Umbilical cord (tissue), 2 donors: Measurements from ENCODE around the gene TFRC. TPM values are rescaled to one million over a fixed set of nuclear protein-coding genes. Genes with fewer than 3 reads are reported as not detected.
A peak's percentile ranks its signal among the peaks of the same experiment; 100 is the strongest.
"Not testable (repeated sequence)": the region's sequence is repeated elsewhere in the genome, so short reads cannot be mapped to it uniquely, and the experiment has no call there.

Experiments
- DNase-seq: peaks from one replicate; pipeline ENCODE4 v3.0.0-alpha.2; 2015; ENCODE audit warnings: low spot score
- total RNA-seq: library from RNA; depleted of rRNA; stranded (reverse); fragments of >200 nt; gene quantifications from one replicate; pipeline ENCODE4 v1.2.3, GENCODE V29; 2014; ENCODE audit warnings: low replicate concordance; ENCODE audit not compliant: insufficient read depth

The TFRC gene
- 136 TPM for total RNA-seq

DNA sequence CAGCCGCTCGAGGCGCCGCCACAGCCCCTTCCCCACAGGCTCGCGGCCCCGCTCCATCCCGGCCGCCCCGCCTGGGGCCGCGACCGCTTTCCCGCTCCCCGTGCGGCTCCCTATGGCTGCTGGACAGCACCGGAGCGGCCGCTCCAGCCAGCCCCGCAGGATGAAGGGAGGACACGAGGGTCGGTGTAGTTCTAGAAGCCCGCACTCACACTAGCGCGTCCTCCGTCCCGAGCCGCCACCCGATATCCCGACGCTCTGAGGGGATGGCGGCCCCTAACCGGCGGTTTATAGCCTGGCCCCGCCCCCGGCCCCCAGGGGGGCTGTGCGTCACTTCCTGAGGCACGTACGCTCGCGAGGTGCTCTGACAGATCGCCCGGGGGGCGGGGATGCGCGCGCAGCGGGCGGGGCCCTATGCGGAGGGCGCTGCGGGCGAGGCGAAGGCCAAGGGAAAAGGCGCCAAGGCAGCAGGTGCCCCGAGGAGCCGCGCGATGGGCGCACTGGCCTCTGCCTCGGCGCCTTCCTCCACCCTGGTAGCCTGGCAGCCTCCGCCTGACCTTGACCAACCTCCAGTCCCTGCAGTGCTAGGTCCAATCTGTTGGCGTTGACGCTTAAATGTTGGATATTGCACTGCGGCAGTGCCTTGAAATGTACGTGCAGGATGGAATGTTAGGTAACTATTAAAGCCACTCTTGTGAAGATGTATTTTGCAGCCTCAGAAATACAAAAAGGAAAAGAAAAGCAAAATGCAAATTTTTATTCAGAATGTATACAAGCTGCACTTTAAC is at the start of gene TFRC:
TFRC (minus strand) TSS at position 257 of the 785 bp plus-strand sequence. CDS start 4,991 bp downstream, outside the sequence.
- DNase-seq, result peak; percentile 95

DNA sequence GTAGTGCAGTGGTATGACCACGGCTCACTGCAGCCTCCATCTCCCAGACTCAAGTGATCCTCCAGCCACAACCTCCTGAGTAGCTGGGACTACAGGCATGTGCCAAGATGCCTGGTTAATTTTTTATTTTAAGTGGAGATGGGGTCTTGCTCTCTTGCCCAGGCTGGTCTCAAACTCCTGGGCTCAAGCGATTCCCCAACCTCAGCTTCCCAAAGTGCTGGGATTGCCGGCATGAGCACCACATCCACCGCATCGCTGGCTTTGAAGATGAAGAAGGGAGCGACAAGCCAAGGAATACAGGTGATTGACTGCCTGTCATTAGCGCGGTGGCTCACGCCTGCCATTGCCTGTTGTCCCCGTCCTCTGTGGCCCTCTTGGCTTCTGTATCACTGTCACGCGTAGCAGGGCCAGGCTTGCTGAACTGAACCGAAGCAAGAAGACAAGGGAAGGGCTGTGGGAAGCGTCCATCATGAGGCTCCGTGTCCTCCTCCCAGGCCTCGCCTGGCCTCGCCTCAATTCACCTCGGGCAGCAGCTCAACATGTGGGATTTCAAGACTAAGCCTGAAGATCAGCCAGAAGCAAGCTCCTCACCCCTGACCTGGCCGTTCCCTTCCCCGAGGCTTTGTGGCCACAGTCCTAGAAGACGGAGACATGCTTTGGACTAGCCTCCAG is 46.4 kb upstream of the TFRC start:
- DNase-seq, result no peak

DNA sequence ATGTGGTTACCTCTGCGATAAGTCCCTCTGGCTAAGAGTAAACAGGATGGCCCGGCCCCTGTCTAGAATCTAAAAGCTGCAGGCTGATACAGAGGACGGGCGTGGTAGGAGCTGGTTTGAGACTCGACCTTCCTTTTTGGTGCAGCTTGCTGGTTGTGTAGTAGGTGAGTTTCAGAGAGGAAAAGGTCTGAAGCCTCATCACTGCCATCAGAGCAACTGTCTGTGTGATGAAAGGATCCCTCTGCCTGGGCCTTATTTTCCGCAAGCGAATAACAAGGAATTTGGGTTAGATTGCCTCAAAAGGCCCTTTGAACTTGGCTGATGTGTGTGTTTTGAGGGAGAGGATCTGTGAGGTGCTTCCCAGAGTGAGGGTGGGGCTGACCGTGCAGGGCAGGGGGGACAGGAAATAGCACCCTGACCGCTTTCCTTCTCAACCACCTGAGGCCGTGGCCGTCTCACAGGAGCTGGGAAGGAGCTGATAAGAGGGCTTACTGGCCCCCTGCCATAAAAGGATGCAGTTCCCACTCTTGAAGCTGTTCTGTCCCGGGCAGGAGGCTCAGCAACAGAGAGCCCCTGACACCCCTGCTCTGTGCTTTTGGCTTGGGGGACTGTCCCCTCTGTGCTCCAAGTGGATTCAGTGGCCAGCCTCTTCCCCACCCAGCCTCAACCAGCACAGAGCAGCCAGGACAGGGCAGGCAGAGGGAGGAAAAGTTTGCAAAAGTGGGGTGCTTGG is 45.6 kb upstream of the TFRC start:
- no peak for DNase-seq

DNA sequence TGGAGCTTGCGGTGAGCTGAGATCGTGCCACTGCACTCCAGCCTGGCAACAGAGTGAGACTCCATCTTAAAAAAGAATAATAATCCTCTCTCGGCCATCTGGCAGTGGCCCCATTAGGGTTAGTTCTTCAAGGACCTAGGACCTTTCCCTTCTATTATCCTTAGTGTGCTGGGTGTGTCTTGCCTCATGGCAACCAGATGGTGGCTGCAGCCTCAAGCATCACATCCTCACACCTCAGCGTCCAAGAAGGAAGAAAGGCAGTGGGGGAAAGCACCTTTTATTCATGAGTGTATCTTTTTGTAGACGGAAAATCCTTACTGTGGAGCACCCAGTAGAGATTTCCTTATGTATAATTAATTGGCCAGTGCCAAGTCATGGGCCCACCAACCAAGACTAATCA is 42.7 kb upstream of the TFRC start:
- DNase-seq, result no peak

DNA sequence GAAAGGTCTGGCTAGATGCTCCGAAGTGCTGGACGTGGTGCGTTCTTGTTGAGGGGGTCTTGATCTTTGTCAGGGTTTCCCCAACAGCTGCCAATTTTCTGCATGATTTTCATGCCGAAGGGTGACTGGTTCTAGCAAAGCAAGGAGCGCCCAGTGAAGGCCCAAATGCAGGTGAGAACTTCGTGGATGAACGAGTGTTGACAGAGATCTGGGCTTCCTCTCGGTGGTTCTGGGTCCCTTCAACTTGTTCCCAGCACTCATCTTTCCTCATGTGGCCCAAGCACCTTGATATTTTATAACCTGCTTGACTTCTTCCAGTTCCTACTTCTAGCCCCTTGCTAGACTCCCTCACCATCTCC is 40.8 kb upstream of the TFRC start:
- DNase-seq, result no peak

DNA sequence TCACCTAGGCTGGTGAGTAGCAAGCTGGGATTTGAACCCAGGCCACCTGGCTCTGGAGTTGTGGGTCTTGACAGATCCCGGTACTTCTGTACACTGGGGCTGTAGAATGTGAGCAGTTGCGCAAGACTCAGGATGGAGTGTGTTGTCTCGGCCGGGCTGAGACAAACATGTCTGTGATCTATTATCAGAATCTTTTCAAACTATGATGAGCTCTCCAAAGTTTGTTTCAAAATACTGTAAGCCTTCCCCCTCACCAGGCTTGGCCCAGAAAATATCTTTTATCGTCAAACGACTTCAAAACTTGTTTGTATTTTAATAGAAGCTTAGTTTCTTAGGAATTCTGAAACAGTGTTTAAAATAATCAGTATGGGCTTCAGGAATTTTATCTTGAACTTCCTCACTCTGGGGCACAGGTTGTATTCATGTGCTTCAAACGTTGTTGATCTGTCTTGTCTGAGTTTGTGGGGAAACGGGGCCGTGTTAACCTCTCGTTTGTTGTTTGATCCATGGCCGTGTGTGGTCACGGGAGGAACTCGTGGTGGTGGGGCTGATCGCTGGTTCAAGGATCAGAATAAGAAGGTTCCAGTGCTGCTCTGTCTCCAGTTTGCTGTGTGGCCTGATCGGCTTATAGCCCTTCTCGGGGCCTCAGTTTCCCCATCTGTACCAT is 40.3 kb upstream of the TFRC start:
- peak; percentile 48 for DNase-seq

DNA sequence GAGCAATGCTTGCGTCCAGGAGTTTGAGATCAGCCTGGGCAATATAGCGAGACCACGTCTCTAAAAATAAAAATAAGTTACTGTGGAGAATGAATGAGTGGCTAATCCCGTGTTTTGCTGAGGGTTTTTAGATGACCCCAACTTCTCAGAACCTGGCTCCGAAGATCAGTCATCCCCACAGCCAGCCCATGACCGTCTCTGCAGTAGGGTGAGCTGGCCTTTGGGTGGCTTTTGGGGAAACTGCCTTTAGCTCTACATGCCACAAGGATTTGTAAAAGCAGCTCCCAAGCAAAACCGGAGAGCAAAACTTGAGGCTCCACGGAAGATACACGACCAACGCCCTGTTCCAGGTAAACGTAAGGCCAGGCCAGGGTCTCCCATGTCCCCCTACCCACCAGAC is 39.2 kb upstream of the TFRC start:
- no peak for DNase-seq

DNA sequence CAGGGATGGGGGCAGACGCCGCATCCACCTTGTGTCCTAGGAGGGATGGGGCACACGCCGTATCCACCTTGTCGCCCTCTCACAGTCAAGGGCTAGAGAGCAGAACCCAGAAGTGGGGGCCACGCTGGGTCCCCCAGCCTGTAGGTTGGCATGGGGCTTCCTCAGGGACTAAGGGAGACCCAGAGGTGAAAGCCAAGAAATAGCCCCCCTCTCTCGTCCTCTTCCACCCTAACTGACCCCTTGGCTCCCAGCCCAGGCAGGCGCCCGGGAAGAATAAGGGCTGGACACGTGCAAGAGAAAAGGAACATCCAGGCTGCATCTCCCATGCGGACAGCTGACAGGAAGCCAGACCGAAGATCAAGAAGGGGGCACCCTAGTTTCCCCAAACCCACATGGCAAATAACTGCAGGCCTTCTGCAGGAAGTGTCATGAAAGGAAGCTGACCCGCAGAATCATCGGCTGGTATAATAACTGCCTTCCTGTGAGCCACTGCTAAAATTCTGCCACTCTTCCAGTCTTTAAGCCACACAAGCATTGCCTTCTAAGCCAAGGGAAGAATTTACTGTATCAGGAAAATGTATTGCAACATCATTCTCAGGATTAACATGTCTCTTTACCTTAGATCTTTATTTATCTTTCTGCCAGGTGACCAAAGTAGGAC is 38.5 kb upstream of the TFRC start:
- DNase-seq, result peak; percentile 52

DNA sequence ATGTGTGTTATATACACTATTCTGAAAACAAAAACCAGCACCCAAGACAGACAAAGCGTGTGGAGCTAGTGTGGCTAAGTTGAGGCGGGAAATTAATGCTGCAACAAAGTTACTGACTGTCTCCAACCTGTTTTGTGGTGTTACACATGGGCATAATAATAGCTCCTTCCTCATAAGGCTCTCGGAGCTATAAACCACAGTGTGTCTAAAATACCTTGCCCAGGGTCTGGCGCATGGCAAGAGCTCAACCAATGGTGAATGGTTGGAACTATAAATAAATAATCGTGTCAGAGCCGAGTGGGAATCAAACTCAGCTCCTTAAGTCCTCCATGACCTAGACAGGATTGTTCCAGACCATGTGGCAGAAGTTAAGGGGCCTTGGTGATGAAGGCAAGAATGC is 35.9 kb upstream of the TFRC start:
- no peak for DNase-seq

DNA sequence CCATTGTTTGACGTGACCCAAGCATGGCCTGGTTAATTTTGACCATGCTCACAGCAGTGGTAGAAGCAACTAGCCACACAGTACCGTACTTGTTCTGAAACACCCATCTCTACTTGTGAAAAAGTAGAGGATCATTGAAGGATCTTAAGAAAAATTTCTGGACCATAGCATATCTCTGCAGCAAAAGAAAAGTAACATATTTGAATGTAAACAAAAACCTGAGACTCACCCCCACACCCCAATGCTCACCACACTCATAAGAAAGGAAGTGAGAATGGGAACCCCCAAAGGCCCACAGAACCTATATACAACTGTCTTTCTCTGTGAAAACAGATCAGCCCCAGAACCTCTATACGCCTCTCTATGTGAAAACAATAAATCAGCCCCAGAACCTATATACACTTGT is 33.8 kb upstream of the TFRC start:
- no peak for DNase-seq

DNA sequence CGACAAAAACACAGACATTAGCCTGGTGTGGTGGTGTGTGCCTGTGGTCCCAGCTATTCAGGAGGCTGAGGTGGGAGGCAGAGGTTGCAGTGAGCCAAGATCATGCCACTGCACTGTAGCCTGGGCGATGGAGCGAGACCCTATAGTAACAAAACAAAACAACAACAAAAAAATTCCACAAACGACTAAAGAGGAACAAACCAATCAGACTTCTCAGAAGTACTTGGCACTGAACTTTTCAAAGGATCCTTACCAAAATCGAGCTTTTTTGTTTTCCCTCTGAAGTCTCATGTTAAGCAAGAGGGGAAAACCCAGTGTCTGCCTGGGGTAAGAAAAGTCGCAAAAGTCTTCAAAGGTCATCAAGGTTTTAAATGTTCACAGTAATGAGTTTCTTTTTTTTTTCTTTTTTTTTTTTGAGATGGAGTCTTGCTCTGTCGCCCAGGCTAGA is 30.1 kb upstream of the TFRC start:
- DNase-seq, result no peak

DNA sequence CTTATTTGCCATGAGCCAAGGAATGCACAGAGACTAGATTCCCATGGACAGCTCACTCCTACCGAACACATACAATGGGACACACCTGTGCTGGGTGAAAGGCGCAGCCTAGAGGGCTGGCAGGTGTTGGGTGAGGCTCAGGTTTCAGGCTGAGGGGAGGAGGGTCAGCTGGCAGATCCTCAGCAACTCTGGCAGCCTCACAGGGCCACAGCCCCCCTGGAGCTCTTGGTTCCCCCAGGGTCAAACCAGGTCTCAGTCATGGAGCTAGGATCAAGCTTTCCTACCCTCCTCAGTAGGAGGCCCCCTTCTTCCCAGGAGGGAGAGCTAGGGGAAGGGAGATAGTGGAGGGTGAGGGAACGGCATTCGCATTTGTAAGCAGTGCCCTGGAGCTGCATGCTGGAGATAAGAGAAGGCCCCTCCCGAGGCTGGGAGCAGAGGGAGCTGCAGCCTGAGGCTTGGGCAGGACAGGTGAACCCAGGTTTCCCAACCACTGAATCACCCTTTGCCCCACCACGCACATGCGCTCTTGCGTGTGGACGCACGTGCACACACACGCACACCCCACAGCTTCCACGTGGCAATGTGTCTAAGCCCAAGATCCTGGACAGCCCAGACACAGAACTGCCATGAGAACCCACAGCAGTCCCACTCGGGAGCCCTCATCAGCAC is 26.3 kb upstream of the TFRC start:
- DNase-seq, result no peak

DNA sequence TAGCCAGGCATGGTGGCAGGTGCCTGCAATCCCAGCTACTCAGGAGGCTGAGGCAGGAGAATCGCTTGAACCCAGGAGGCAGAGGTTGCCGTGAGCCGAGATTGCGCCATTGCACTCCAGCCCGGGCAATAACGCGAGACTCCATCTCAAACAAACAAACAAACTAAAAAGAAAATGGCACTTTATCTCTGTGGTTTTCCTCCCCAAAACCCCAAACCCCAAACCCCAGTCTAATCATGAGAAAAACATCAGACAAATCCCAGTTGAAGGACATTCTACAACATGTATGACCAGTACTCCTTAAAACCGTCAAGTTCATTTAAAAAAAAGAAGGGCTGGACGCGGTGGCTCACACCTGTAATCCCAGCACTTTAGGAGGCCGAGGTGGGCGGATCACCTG is 22.8 kb upstream of the TFRC start:
- DNase-seq, result not testable (repeated sequence)

DNA sequence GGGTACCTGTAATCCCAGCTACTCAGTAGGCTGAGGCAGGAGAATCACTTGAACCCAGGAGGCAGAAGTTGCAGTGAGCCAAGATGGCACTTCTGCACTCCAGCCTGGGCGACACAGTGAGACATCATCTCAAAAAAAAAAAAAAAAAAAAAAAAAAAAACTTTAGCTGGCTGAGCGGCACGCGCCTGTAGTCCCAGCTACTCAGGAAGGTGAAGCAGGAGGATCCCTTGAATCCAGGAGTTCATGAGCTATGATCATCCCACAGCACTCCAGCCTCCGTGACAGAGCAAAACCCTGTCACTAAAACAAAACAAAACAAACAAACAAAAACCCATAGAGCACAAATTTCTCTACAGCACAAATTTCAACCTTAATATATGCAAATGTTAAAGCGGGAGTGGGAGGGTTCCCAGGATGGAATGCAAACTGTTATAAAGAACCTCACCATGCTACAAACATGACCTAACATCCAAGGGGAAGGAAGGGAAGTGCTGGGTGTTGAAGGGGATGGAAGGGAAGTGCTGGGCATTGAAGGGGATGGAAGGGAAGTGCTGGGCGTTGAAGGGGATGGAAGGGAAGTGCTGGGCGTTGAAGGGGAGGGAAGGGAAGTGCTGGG is 16.6 kb upstream of the TFRC start:
- not testable (repeated sequence) for DNase-seq

DNA sequence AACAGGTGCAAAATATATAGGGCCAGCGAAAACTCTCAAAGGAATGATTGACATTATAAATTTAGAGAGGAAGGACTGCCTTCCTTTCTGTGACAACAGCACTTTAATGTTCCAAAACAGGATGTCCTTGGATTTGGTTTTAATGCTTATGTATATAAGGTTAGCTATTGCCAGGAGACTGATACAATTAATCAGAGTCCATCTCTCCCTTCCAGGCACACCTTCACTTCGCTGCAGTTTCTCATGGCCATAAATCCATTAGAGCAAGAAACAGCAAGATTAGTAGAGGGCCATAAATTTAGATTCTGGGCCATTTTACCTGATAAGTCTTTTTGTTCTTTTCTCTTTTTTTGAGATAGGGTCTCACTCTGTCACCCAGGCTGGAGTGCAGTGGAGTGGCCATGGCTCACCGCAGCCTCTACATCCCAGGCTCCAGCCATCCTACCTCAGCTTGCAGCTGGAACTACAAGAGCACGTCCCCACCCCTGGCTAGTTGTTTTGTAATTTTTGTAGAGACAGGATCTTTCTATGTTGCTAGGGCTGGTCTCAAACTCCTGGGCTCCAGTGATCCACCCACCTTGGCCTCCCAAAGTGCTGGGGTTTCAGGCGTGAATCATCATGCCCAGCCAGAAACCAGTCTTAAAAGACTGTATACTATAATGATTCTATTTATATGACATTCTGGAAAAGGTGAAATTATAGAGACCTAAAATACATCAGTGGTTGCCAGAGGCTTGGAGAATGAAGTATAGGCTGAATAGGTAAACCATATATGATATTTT is 15.7 kb upstream of the TFRC start:
- DNase-seq, result no peak

DNA sequence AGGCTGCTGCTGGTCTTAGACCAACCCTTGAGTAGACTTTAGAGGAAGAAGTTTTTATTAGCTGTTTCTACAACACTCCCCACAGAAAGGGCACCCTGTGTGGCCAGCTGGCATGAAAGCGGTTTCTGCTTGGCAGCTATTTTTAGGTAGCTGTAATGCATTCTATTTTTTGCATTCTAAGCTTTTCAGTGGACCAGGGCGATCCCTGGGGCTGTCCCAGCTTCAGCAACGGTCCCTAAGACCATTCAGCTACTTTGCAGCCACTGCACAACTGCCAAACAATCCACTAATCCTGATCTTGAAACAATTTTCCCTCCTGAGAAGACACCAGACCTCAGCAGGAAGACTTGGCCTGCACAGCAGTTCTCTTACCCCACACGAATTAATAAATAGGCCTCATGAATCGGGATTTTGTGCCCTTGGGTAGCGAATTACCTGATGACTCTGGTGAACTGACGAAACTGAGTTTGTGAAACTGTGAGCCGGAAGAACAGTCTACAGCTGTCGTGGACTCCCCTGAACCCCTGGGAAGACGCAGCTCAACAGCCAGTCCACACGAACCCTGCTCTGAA is 14.6 kb upstream of the TFRC start:
- peak; percentile 40 for DNase-seq

DNA sequence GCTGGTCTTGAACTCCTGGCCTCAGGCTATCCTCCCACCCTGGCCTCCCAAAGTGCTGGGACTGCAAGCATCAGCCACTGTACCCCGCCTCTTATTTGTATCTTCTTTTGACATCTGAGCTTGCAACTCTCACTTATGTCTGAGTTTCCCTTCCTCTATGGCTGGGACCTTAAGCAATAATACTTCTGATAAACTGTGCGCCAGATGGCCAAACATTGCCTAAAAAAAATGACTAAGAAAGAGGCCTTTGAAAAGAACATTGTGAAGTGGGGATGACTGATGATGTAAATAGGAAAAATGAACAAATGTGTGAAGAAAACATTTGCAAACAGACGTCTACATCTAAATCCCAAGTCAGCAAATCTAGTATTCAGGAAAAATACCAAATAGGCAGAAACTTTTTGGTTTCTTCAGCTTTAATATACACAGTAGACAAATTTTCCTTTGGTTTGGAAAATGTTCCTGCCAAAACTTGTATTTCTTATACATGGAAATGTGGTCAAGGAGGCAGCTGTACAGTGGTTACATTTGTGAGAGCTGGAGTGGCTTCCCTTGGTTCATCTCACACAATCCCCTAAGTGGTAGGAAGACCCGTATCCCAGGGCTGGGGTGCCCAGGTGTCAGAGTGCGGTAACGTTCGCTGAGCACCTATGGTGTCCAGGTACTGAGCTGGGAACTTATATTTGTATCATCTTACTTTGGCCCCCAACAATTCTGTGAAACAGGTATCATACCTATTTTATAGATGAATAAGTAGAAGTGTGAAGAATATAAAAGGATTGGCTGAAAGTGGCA is 11.6 kb upstream of the TFRC start:
- peak; percentile 60 for DNase-seq

DNA sequence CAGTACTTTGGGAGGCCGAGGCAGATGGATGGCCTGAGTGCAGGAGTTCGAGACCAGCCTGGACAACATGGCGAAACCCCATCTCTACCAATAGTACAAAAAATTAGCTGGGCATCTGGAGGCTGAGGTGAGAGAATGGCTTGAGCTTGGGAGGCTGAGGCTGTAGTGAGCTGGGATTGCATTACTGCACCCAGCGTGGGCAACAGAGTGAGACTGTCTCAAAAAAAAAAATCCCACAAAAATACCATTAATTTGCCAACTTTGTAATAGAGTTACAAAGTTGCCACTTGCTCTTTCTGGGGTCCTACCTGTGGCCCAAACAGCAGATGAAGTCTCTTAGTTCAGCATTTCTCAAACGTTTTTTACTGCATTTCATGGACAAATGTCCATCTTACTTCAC is 6.0 kb upstream of the TFRC start:
- no peak for DNase-seq

DNA sequence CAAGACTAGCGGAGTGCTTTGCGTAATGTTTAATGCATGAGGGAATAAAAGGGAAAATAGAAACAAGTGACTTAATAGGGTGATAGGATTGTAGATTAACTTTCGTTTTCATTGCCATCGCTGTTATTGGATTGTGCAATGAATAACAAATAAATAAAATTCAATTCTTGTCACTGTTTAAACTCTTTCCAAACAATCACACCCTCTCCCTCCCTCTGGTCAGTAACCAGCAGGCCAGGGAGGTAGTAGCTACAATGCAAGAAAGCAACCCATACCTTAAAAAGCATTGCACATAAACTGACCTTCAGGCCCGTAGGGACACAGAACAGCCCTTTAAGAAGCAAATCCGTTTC is 705 bp upstream of the TFRC start:
- no peak for DNase-seq
